ENCODE results near the gene ADGRB2.

The ADGRB2 gene

DNA sequence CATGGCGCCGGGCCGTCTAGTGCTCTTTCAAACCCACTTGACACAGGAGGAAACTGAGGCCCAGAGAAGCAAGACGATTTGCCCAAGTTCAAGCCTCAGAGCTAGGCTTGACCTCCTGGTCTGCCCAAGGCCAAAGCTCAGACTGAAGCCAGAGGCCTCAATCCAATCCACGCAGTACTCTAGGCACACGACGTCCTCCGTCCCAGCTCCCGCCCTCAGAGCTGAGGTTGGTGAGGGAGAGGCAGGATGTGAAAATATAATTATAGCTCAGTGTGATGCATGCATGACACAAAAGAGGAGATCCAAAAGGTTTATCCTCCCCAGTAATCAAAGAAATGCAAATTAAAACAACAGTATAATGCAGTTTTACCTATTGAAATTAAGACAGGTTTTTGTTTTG, 15.5 kb upstream of the ADGRB2 start:
- H3K79me2 ChIP-seq (ENCODE audit: control insufficient read depth, insufficient read depth, low read length, poor library complexity), result no peaks in the 10 kb centered on the region
- H2BK120ac ChIP-seq (ENCODE audit: insufficient read depth, low read length, poor library complexity), result no peak overlapping the region
- H3K4ac ChIP-seq (ENCODE audit: low read depth, low read length), result no peak overlapping the region
- no CpG with 5 or more reads among the region's 9 CpGs for WGBS (ENCODE audit: extremely low coverage, insufficient coverage, insufficient read length)
- H3K18ac ChIP-seq (ENCODE audit: low read length), result no peak overlapping the region
- no peak overlapping the region for H3K4me2 ChIP-seq (ENCODE audit: low read length)
- H4K91ac ChIP-seq (ENCODE audit: low read depth, low read length), result no peak overlapping the region
- no peak overlapping the region for H2BK5ac ChIP-seq (ENCODE audit: low read depth, low read length, poor library complexity)
- H4K12ac ChIP-seq (ENCODE audit: low read depth, low read length), result no peak overlapping the region
- no peak for DNase-seq
- H3K14ac ChIP-seq (ENCODE audit: low read length), result no peak overlapping the region
- no peaks in the 10 kb centered on the region for H3K79me1 ChIP-seq (ENCODE audit: low read length)
- H3K4me3 ChIP-seq (ENCODE audit: low read depth, low read length), result no peak overlapping the region
- H4K8ac ChIP-seq (ENCODE audit: low read depth, low read length), result no peak overlapping the region
- no peak overlapping the region for H2AK5ac ChIP-seq (ENCODE audit: low read length)
- H2BK12ac ChIP-seq (ENCODE audit: low read length), result no peak overlapping the region
- H3K9me3 ChIP-seq (ENCODE audit: insufficient read depth, low read depth, low read length), result no peaks in the 10 kb centered on the region
- H3K4me1 ChIP-seq (ENCODE audit: control insufficient read depth in 1 of 2, insufficient read depth in 2 of 2, low read length in 2 of 2), result no peaks in the 10 kb centered on the region
- H3K36me3 ChIP-seq (ENCODE audit: control insufficient read depth in 1 of 2, insufficient read depth in 2 of 2, low read length in 2 of 2), result no peaks in the 10 kb centered on the region
- H3K27me3 ChIP-seq (ENCODE audit: insufficient read depth, low read length), result no peaks in the 10 kb centered on the region
- H2AFZ ChIP-seq (ENCODE audit: insufficient read depth, low read length, poor library complexity), result no peak overlapping the region
- H3K9ac ChIP-seq (ENCODE audit: low read length), result no peak overlapping the region
- no peak overlapping the region for H3K23ac ChIP-seq (ENCODE audit: low read length)
- no peak overlapping the region for H3K27ac ChIP-seq (ENCODE audit: low read depth, low read length)

- WGBS (ENCODE audit: extremely low coverage, insufficient coverage, insufficient read length), result no CpG with 5 or more reads among the region's 11 CpGs
- Histone ChIP-seq H3K4me2 (ENCODE audit: low read length) (no peak overlapping the region), H4K12ac (ENCODE audit: low read depth, low read length) (no peak overlapping the region), H3K27me3 (ENCODE audit: insufficient read depth, low read length) (no peaks in the 10 kb centered on the region), H4K91ac (ENCODE audit: low read depth, low read length) (no peak overlapping the region), H3K79me1 (ENCODE audit: low read length) (no peaks in the 10 kb centered on the region), H3K27ac (ENCODE audit: low read depth, low read length) (no peak overlapping the region), H3K36me3 (ENCODE audit: control insufficient read depth in 1 of 2, insufficient read depth in 2 of 2, low read length in 2 of 2) (no peaks in the 10 kb centered on the region), H3K4me1 (ENCODE audit: control insufficient read depth in 1 of 2, insufficient read depth in 2 of 2, low read length in 2 of 2) (no peaks in the 10 kb centered on the region), H3K9me3 (ENCODE audit: insufficient read depth, low read depth, low read length) (no peaks in the 10 kb centered on the region), H2BK12ac (ENCODE audit: low read length) (no peak overlapping the region), H3K18ac (ENCODE audit: low read length) (no peak overlapping the region), H3K79me2 (ENCODE audit: control insufficient read depth, insufficient read depth, low read length, poor library complexity) (no peaks in the 10 kb centered on the region), H3K4me3 (ENCODE audit: low read depth, low read length) (no peak overlapping the region), H2BK5ac (ENCODE audit: low read depth, low read length, poor library complexity) (no peak overlapping the region), H4K8ac (ENCODE audit: low read depth, low read length) (no peak overlapping the region), H3K14ac (ENCODE audit: low read length) (no peak overlapping the region), H3K23ac (ENCODE audit: low read length) (no peak overlapping the region), H2BK120ac (ENCODE audit: insufficient read depth, low read length, poor library complexity) (no peak overlapping the region), H3K4ac (ENCODE audit: low read depth, low read length) (no peak overlapping the region), H3K9ac (ENCODE audit: low read length) (no peak overlapping the region), H2AFZ (ENCODE audit: insufficient read depth, low read length, poor library complexity) (no peak overlapping the region), H2AK5ac (ENCODE audit: low read length) (no peak overlapping the region)
- DNase-seq, result no peak
Measured at GRCh38 chr1:31778763-31779488, 14.8 kb upstream of the ADGRB2 start.

DNA sequence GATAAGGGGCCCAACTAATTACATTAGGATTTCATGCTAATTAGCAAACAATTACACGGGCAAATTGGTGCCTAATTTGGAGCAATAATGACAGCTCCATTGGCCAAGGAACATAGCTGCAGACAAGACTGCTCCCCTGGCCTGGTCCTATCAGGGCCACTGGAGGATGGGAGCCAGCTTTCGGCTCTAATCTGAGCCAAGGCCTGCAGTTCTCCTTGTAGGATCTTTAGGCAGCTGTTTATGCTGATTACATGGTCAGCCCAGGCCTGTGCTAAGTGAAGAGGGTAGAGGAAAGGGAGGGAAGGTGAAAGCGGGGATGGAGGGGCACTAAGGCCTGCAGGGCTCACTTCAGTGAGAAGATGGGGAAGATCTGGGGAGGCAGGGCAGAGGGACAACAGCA, 12.4 kb upstream of the ADGRB2 start:
- no peak overlapping the region for H3K18ac ChIP-seq (ENCODE audit: low read length)
- no peak overlapping the region for H3K4me2 ChIP-seq (ENCODE audit: low read length)
- no peak overlapping the region for H3K4ac ChIP-seq (ENCODE audit: low read depth, low read length)
- H3K9ac ChIP-seq (ENCODE audit: low read length), result no peak overlapping the region
- no peak overlapping the region for H2BK120ac ChIP-seq (ENCODE audit: insufficient read depth, low read length, poor library complexity)
- H3K27me3 ChIP-seq (ENCODE audit: insufficient read depth, low read length), result peaks cover 24% of the 10 kb centered on the region
- WGBS (ENCODE audit: extremely low coverage, insufficient coverage, insufficient read length), result no CpG with 5 or more reads among the region's 3 CpGs
- no peaks in the 10 kb centered on the region for H3K79me2 ChIP-seq (ENCODE audit: control insufficient read depth, insufficient read depth, low read length, poor library complexity)
- H3K36me3 ChIP-seq (ENCODE audit: control insufficient read depth in 1 of 2, insufficient read depth in 2 of 2, low read length in 2 of 2), result no peaks in the 10 kb centered on the region
- no peak overlapping the region for H2BK5ac ChIP-seq (ENCODE audit: low read depth, low read length, poor library complexity)
- H3K23ac ChIP-seq (ENCODE audit: low read length), result no peak overlapping the region
- H2AK5ac ChIP-seq (ENCODE audit: low read length), result no peak overlapping the region
- H2AFZ ChIP-seq (ENCODE audit: insufficient read depth, low read length, poor library complexity), result no peak overlapping the region
- H3K9me3 ChIP-seq (ENCODE audit: insufficient read depth, low read depth, low read length), result peaks cover 5% of the 10 kb centered on the region
- no peak overlapping the region for H3K4me3 ChIP-seq (ENCODE audit: low read depth, low read length)
- no peak for DNase-seq
- no peak overlapping the region for H2BK12ac ChIP-seq (ENCODE audit: low read length)
- H4K91ac ChIP-seq (ENCODE audit: low read depth, low read length), result no peak overlapping the region
- H3K27ac ChIP-seq (ENCODE audit: low read depth, low read length), result no peak overlapping the region
- no peak overlapping the region for H3K14ac ChIP-seq (ENCODE audit: low read length)
- H4K8ac ChIP-seq (ENCODE audit: low read depth, low read length), result no peak overlapping the region
- no peak overlapping the region for H4K12ac ChIP-seq (ENCODE audit: low read depth, low read length)
- peaks cover 7 to 8% of the 10 kb centered on the region in 2 experiments for H3K4me1 ChIP-seq (ENCODE audit: control insufficient read depth in 1 of 2, insufficient read depth in 2 of 2, low read length in 2 of 2)
- H3K79me1 ChIP-seq (ENCODE audit: low read length), result no peaks in the 10 kb centered on the region

GRCh38 chr1:31776032-31776431, 11.9 kb upstream of the ADGRB2 start:
- Histone ChIP-seq H2BK12ac (ENCODE audit: low read length) (no peak overlapping the region), H3K4ac (ENCODE audit: low read depth, low read length) (no peak overlapping the region), H2AFZ (ENCODE audit: insufficient read depth, low read length, poor library complexity) (no peak overlapping the region), H4K8ac (ENCODE audit: low read depth, low read length) (no peak overlapping the region), H3K36me3 (ENCODE audit: control insufficient read depth in 1 of 2, insufficient read depth in 2 of 2, low read length in 2 of 2) (no peaks in the 10 kb centered on the region), H4K12ac (ENCODE audit: low read depth, low read length) (no peak overlapping the region), H2BK5ac (ENCODE audit: low read depth, low read length, poor library complexity) (no peak overlapping the region), H3K18ac (ENCODE audit: low read length) (no peak overlapping the region), H3K79me1 (ENCODE audit: low read length) (no peaks in the 10 kb centered on the region), H3K4me2 (ENCODE audit: low read length) (no peak overlapping the region), H3K14ac (ENCODE audit: low read length) (no peak overlapping the region), H3K4me3 (ENCODE audit: low read depth, low read length) (no peak overlapping the region), H3K23ac (ENCODE audit: low read length) (no peak overlapping the region), H3K9me3 (ENCODE audit: insufficient read depth, low read depth, low read length) (peaks cover 8% of the 10 kb centered on the region), H3K27ac (ENCODE audit: low read depth, low read length) (no peak overlapping the region), H3K9ac (ENCODE audit: low read length) (no peak overlapping the region), H3K27me3 (ENCODE audit: insufficient read depth, low read length) (peaks cover 29% of the 10 kb centered on the region), H2AK5ac (ENCODE audit: low read length) (no peak overlapping the region), H3K4me1 (ENCODE audit: control insufficient read depth in 1 of 2, insufficient read depth in 2 of 2, low read length in 2 of 2) (peaks cover 7 to 8% of the 10 kb centered on the region in 2 experiments), H2BK120ac (ENCODE audit: insufficient read depth, low read length, poor library complexity) (no peak overlapping the region), H3K79me2 (ENCODE audit: control insufficient read depth, insufficient read depth, low read length, poor library complexity) (no peaks in the 10 kb centered on the region), H4K91ac (ENCODE audit: low read depth, low read length) (no peak overlapping the region)
- no peak for DNase-seq
- no CpG with 5 or more reads among the region's 5 CpGs for WGBS (ENCODE audit: extremely low coverage, insufficient coverage, insufficient read length)
